Uterus (tissue), 4 donors: ENCODE measurements around the gene EDC4. TPM values are rescaled to one million over a fixed set of nuclear protein-coding genes. Genes with fewer than 3 reads are reported as not detected.
A peak's percentile ranks its signal among the peaks of the same experiment; 100 is the strongest.

ENCODE experiments used
- DNase-seq, 2 donors: peaks; one replicate each; pipeline ENCODE4 v3.0.0-alpha.2; 2019 to 2020
- H3K27ac ChIP-seq, 2 donors: fragments of 200-600 bp; sonication (generic); 1 replicate in 1 of 2; 2 replicates in 1 of 2; pipeline ENCODE4 v1.5.1; 2016 to 2018
- H3K27me3 ChIP-seq, 2 donors: fragments of 200-600 bp; sonication (generic); one replicate each; pipeline ENCODE4 v1.5.1; 2018 to 2019; ENCODE audit warnings: control low read depth in 1 of 2
- H3K36me3 ChIP-seq, 2 donors: fragments of 200-600 bp; sonication (generic); one replicate each; pipeline ENCODE4 v1.5.1; 2019; ENCODE audit warnings: control low read depth in 1 of 2
- H3K4me1 ChIP-seq, 2 donors: fragments of 200-600 bp; sonication (generic); one replicate each; pipeline ENCODE4 v1.5.1; 2018 to 2019; ENCODE audit warnings: control low read depth in 1 of 2
- H3K4me3 ChIP-seq, 2 donors: fragments of 200-600 bp; sonication (generic); 1 replicate in 1 of 2; 2 replicates in 1 of 2; pipeline ENCODE4 v1.5.1; 2018 to 2019; ENCODE audit warnings: mild to moderate bottlenecking in 1 of 2
- H3K9me3 ChIP-seq, 2 donors: fragments of 200-600 bp; sonication (generic); one replicate each; pipeline ENCODE4 v1.5.1; 2019; ENCODE audit warnings: control low read depth in 1 of 2
- POLR2A ChIP-seq, 2 donors: fragments of 450-650 bp; IDR thresholded peaks; one replicate each; pipeline ENCODE4 v1.6.1; 2016; ENCODE audit warnings: antibody characterized with exemption in 2 of 2, mild to moderate bottlenecking in 1 of 2, moderate library complexity in 1 of 2
- intact Hi-C: fragments of 100-400 bp; cut with DNase I; formaldehyde crosslinking; loops from one replicate; pipeline ENCODE4 v1.15.1; 2023; ENCODE audit warnings: low total_unique reads
- total RNA-seq, 4 donors: library from RNA; depleted of rRNA in 3 of 4; stranded (reverse); fragments of >200 nt in 3 of 4; gene quantifications; one replicate each; pipeline versions ENCODE4 v1.1.0 to v1.2.4, GENCODE V29; 2014 to 2023
- TF ChIP-seq, protein P1 (sequence below), 4 experiments: fragments of 200-600 bp in 2 of 4; fragments of 450-650 bp in 2 of 4; sonication (generic) in 2 of 4; IDR thresholded peaks; one replicate each; pipeline ENCODE4 v1.5.1; 2016 to 2019; ENCODE audit warnings: antibody characterized with exemption in 4 of 4, mild to moderate bottlenecking in 2 of 4, moderate library complexity in 1 of 4
- donor health status: DM: yes; HTN: yes; CAD: no.

The EDC4 gene
- total RNA-seq, 4 donors from 2014 or later = 19.4 to 63.7 (median 50.7) TPM

DNA sequence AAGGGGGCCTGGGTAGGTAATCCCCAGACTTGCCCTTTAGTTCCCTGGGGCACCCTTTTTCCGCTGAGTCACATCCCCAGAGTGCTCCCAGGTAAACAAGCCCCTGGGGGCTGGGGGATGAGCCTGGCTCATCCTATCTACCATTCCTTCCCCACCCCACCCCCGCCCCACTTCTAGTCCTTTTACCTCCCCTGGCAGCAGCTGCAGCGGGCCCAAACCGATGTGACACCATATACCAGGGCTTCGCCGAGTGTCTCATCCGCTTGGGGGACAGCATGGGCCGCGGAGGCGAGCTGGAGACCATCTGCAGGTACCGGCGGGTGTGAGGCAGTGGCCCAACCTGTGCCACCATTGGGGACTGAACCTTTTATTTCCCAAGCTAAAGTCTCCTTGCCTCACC lies 12.7 kb downstream of the EDC4 start:
- Histone ChIP-seq H3K4me3 (no peak overlapping the region), H3K27ac (peak overlapping the region in 1 of 2 donors; percentile 76)

DNA sequence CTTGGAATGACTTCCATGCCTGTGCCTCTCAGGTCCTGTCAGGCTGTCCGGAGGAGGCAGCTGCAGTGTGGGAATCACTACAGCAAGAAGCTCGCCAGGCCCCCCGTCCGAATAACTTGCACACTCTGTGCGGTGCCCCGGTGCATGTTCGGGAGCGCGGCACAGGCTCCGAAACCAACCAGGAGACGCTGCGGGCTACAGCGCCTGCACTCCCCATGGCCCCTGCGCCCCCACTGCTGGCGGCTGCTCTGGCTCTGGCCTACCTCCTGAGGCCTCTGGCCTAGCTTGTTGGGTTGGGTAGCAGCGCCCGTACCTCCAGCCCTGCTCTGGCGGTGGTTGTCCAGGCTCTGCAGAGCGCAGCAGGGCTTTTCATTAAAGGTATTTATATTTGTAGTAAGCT lies 13.1 kb downstream of the EDC4 start:
- no peak overlapping the region for H3K27ac ChIP-seq
- DNase-seq = no peak
- no peaks in the 10 kb centered on the region for H3K27me3 ChIP-seq
- intact Hi-C loops = no loop called here
- TF ChIP-seq, protein P1, sequence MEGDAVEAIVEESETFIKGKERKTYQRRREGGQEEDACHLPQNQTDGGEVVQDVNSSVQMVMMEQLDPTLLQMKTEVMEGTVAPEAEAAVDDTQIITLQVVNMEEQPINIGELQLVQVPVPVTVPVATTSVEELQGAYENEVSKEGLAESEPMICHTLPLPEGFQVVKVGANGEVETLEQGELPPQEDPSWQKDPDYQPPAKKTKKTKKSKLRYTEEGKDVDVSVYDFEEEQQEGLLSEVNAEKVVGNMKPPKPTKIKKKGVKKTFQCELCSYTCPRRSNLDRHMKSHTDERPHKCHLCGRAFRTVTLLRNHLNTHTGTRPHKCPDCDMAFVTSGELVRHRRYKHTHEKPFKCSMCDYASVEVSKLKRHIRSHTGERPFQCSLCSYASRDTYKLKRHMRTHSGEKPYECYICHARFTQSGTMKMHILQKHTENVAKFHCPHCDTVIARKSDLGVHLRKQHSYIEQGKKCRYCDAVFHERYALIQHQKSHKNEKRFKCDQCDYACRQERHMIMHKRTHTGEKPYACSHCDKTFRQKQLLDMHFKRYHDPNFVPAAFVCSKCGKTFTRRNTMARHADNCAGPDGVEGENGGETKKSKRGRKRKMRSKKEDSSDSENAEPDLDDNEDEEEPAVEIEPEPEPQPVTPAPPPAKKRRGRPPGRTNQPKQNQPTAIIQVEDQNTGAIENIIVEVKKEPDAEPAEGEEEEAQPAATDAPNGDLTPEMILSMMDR (IDR thresholded peaks at IDR 0.05) = no peak
- no peak for TF ChIP-seq POLR2A (IDR thresholded peaks at IDR 0.05)
- peaks cover 0 to 5% of the 10 kb centered on the region in 2 donors for H3K4me1 ChIP-seq
- H3K9me3 ChIP-seq = no peaks in the 10 kb centered on the region
- no peaks in the 10 kb centered on the region for H3K36me3 ChIP-seq
- no peak overlapping the region for H3K4me3 ChIP-seq

More for the DNA sequence above, 12.7 kb downstream of the EDC4 start:
- Histone ChIP-seq H3K36me3 (no peaks in the 10 kb centered on the region), H3K27me3 (no peaks in the 10 kb centered on the region), H3K4me1 (peaks cover 0 to 5% of the 10 kb centered on the region in 2 donors), H3K9me3 (no peaks in the 10 kb centered on the region)
- TF ChIP-seq POLR2A (IDR thresholded peaks at IDR 0.05) = no peak
- TF ChIP-seq, protein P1 (IDR thresholded peaks at IDR 0.05) = no peak
- intact Hi-C loops = no loop called here
- no peak for DNase-seq

DNA sequence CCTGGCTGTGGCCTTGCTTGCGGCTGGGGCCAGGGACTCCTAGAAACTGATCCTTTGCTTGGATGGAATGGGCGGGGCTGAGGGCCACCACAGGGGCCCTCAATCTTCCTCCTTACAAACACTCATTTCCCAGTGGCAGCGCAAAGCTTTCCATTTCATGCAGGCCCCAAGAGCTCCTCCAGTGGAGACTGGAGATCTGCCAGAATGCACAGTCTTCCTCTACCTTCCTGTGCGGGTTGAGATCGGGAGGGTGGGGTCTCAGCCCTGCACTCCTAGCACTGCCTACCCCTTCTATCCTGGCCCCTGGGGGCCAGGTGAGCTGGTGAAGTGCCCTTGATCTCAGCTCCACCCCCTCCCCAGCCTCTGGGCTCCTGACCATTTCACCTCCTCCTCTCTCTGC lies 13.5 kb downstream of the EDC4 start:
- Histone ChIP-seq H3K4me3 (no peak overlapping the region), H3K9me3 (no peaks in the 10 kb centered on the region), H3K4me1 (peaks cover 0 to 5% of the 10 kb centered on the region in 2 donors), H3K27ac (no peak overlapping the region), H3K36me3 (no peaks in the 10 kb centered on the region), H3K27me3 (no peaks in the 10 kb centered on the region)
- intact Hi-C loops = no loop called here
- no peak for DNase-seq
- TF ChIP-seq, protein P1 (IDR thresholded peaks at IDR 0.05) = no peak
- no peak for TF ChIP-seq POLR2A (IDR thresholded peaks at IDR 0.05)

DNA sequence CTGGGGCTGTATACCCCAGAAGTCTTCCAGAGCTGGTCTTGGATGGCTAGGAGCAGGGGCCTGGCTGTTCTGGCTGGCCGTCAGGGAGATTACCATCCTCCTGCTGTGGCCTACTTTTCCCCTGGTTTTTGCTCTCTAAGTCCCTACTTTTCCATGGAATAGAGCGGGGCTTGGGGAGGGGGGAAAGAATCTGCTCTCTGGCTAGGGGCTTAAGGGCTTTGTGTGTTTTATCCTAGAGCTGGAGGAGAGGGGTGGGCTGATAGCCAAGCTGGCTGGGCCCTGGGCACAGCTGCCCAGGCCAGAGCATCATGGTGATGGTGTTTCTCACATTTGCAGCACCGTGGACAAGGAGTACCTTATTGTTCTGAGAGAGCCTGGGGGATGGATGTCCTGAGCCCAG lies 15.5 kb downstream of the EDC4 start:
- DNase-seq = no peak
- no peaks in the 10 kb centered on the region for H3K27me3 ChIP-seq
- no peaks in the 10 kb centered on the region for H3K9me3 ChIP-seq
- TF ChIP-seq POLR2A (IDR thresholded peaks at IDR 0.05) = no peak
- TF ChIP-seq, protein P1 (IDR thresholded peaks at IDR 0.05) = no peak
- H3K36me3 ChIP-seq = no peaks in the 10 kb centered on the region
- intact Hi-C loops = no loop called here
- peaks cover 0 to 5% of the 10 kb centered on the region in 2 donors for H3K4me1 ChIP-seq
- no peak overlapping the region for H3K4me3 ChIP-seq
- no peak overlapping the region for H3K27ac ChIP-seq

DNA sequence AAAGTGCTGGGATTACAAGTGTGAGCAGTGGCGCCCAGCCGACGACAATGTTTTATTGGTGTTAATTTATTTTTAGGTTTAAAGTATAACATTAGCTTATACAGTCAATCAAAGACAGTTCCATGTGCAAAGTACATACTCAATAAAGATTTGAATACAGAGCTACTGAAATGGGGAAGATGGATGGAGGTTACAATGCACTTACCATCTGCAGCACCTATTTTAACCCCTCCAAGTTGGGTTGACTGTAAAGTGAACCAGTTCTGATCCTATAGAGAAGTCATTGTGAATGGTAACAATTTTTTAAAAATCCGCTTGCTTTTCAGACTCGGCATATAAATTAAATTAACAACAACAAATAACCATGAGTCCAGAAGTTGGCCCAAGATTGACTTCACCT lies 19.5 kb downstream of the EDC4 start:
- no peak for DNase-seq
- peaks cover 0 to 11% of the 10 kb centered on the region in 2 donors for H3K4me1 ChIP-seq
- H3K9me3 ChIP-seq = no peaks in the 10 kb centered on the region
- H3K27me3 ChIP-seq = no peaks in the 10 kb centered on the region
- no peak for TF ChIP-seq POLR2A (IDR thresholded peaks at IDR 0.05)
- TF ChIP-seq, protein P1 (IDR thresholded peaks at IDR 0.05) = no peak
- H3K27ac ChIP-seq = peak overlapping the region; percentile 77 to 88
- H3K4me3 ChIP-seq = peak overlapping the region; percentile 93 to 94
- intact Hi-C loops = no loop called here
- no peaks in the 10 kb centered on the region for H3K36me3 ChIP-seq
